ENCODE results near the gene INSRR.

DNA sequence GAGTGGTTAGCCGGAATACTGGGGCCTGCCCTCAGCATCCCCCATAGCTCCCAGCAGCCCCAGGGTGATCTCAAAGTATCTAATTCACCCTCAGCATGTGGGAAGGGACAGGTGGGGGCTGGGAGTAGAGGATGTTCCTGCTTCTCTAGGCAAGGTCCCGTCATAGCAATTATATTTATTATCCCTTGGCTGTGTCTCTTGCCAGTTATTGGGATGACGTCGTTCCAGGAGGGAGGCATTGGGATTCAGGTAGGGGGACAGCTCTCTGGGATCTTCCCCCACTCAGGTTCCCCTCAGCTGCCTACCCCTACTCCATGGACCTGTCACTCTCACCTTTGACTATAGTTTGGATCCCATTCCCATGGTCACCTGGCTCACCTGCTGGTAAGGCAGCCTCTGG lies 22.7 kb upstream of the INSRR start:
- TF ChIP-seq, protein P1, sequence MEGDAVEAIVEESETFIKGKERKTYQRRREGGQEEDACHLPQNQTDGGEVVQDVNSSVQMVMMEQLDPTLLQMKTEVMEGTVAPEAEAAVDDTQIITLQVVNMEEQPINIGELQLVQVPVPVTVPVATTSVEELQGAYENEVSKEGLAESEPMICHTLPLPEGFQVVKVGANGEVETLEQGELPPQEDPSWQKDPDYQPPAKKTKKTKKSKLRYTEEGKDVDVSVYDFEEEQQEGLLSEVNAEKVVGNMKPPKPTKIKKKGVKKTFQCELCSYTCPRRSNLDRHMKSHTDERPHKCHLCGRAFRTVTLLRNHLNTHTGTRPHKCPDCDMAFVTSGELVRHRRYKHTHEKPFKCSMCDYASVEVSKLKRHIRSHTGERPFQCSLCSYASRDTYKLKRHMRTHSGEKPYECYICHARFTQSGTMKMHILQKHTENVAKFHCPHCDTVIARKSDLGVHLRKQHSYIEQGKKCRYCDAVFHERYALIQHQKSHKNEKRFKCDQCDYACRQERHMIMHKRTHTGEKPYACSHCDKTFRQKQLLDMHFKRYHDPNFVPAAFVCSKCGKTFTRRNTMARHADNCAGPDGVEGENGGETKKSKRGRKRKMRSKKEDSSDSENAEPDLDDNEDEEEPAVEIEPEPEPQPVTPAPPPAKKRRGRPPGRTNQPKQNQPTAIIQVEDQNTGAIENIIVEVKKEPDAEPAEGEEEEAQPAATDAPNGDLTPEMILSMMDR (IDR thresholded peaks at IDR 0.05) = no peak
- no peak for TF ChIP-seq POLR2A (IDR thresholded peaks at IDR 0.05)
